SU-DHL-6 (cell line): Measurements from ENCODE around the gene EDRF1.

Experiments used
- H2AFZ ChIP-seq: fragments of 200-600 bp; sonication (generic); 2 replicates; pipeline ENCODE4 v1.6.1; 2014; ENCODE audit warnings: low read depth, mild to moderate bottlenecking, moderate library complexity, mixed read lengths, antibody characterized with exemption, low read length; ENCODE audit not compliant: severe bottlenecking
- H3F3A ChIP-seq: fragments of 200-600 bp; shearing (Covaris generic); 2 replicates; pipeline ENCODE4 v1.6.0; 2016; ENCODE audit warnings: antibody characterized with exemption, mild to moderate bottlenecking; ENCODE audit not compliant: insufficient read depth
- H3K27ac ChIP-seq: fragments of 200-600 bp; sonication (generic); 2 replicates; pipeline ENCODE4 v1.5.1; 2016; ENCODE audit warnings: low read depth, mild to moderate bottlenecking, low read length, moderate library complexity, mixed read lengths
- H3K27me3 ChIP-seq: fragments of 200-600 bp; sonication (generic), shearing (Covaris generic); 2 replicates; pipeline ENCODE4 v1.6.0; 2014; ENCODE audit warnings: mild to moderate bottlenecking, low read length
- H3K36me3 ChIP-seq: fragments of 200-600 bp; sonication (generic); 2 replicates; pipeline ENCODE4 v1.6.1; 2014; ENCODE audit warnings: mild to moderate bottlenecking, low read length, mixed read lengths
- H3K4me2 ChIP-seq: fragments of 300-600, 200-600 bp; shearing (Covaris generic), sonication (generic); 2 replicates; pipeline ENCODE4 v1.6.0; 2014; ENCODE audit warnings: low read length, low read depth, mild to moderate bottlenecking; ENCODE audit not compliant: poor library complexity, severe bottlenecking
- H3K4me3 ChIP-seq: fragments of 200-600 bp; sonication (generic); 2 replicates; pipeline ENCODE4 v1.5.1; 2014; ENCODE audit warnings: antibody characterized with exemption, low read length, mild to moderate bottlenecking, mixed read lengths; ENCODE audit not compliant: insufficient read depth, poor library complexity, severe bottlenecking
- H3K79me2 ChIP-seq: fragments of 200-600 bp; sonication (generic); 2 replicates; pipeline ENCODE4 v1.6.1; 2014; ENCODE audit warnings: mild to moderate bottlenecking, low read length, moderate library complexity; ENCODE audit not compliant: insufficient read depth
- H3K9ac ChIP-seq: fragments of 200-600 bp; sonication (generic); 2 replicates; pipeline ENCODE4 v1.7.0; 2014; ENCODE audit warnings: mild to moderate bottlenecking, low read length
- H3K9me2 ChIP-seq: fragments of 200-600 bp; sonication (generic); replicated peaks from 2 replicates; pipeline ENCODE4 v1.6.1; 2014; ENCODE audit warnings: low read length; ENCODE audit not compliant: insufficient read depth
- H3K9me3 ChIP-seq: fragments of 200-600 bp; sonication (generic); 2 replicates; pipeline ENCODE4 v1.6.1; 2014; ENCODE audit warnings: low read length, mixed read lengths; ENCODE audit not compliant: insufficient read depth
- H4K20me1 ChIP-seq: fragments of 200-600 bp; sonication (generic); 2 replicates; pipeline ENCODE4 v1.6.1; 2014; ENCODE audit warnings: low read depth, mild to moderate bottlenecking, antibody characterized with exemption, low read length, moderate library complexity, mixed read lengths
- CTCF ChIP-seq: fragments of 200-600 bp; sonication (generic); IDR thresholded peaks from one replicate; pipeline ENCODE4 v1.5.1; 2017; ENCODE audit warnings: antibody characterized with exemption, mild to moderate bottlenecking, low read length, moderate library complexity; ENCODE audit not compliant: insufficient read depth, poor library complexity, severe bottlenecking
- EZH2phosphoT487 ChIP-seq: fragments of 200-600 bp; sonication (generic), shearing (Covaris generic); conservative IDR thresholded peaks from 2 replicates; pipeline ENCODE4 v1.6.1; 2018; ENCODE audit warnings: mild to moderate bottlenecking, antibody characterized with exemption, low read length, moderate library complexity, mixed read lengths

EDRF1 gene

GRCh38 chr10:125700355-125700911 lies 19.1 kb upstream of the EDRF1 start:
- H2AFZ ChIP-seq: no peak overlapping the region
- TF ChIP-seq CTCF: no peak
- no peak for TF ChIP-seq EZH2phosphoT487
- no peak overlapping the region for H3K4me3 ChIP-seq
- no peaks in the 10 kb centered on the region for H3K9me2 ChIP-seq
- no peaks in the 10 kb centered on the region for H3F3A ChIP-seq
- no peak overlapping the region for H3K4me2 ChIP-seq
- no peaks in the 10 kb centered on the region for H3K27me3 ChIP-seq
- H4K20me1 ChIP-seq: no peaks in the 10 kb centered on the region
- H3K9me3 ChIP-seq: no peaks in the 10 kb centered on the region
- H3K27ac ChIP-seq: no peak overlapping the region
- H3K79me2 ChIP-seq: no peaks in the 10 kb centered on the region
- H3K36me3 ChIP-seq: no peaks in the 10 kb centered on the region
- no peak overlapping the region for H3K9ac ChIP-seq

- Histone ChIP-seq H3F3A (no peaks in the 10 kb centered on the region), H4K20me1 (no peaks in the 10 kb centered on the region), H3K27ac (no peak overlapping the region), H3K79me2 (no peaks in the 10 kb centered on the region), H3K4me3 (no peak overlapping the region), H3K9me2 (no peaks in the 10 kb centered on the region), H3K36me3 (no peaks in the 10 kb centered on the region), H3K9me3 (no peaks in the 10 kb centered on the region), H3K4me2 (no peak overlapping the region), H3K27me3 (no peaks in the 10 kb centered on the region), H3K9ac (no peak overlapping the region), H2AFZ (no peak overlapping the region)
- no peak for TF ChIP-seq EZH2phosphoT487
- no peak for TF ChIP-seq CTCF
Measured at GRCh38 chr10:125707541-125708468, 11.7 kb upstream of the EDRF1 start.

- Histone ChIP-seq H3K4me2 (no peak overlapping the region), H3K27me3 (no peaks in the 10 kb centered on the region), H4K20me1 (no peaks in the 10 kb centered on the region), H3K79me2 (no peaks in the 10 kb centered on the region), H3K4me3 (no peak overlapping the region), H3F3A (no peaks in the 10 kb centered on the region), H3K36me3 (no peaks in the 10 kb centered on the region), H3K9me2 (no peaks in the 10 kb centered on the region), H3K9ac (no peak overlapping the region), H3K27ac (no peak overlapping the region), H2AFZ (no peak overlapping the region), H3K9me3 (no peaks in the 10 kb centered on the region)
- TF ChIP-seq CTCF: no peak
- no peak for TF ChIP-seq EZH2phosphoT487
Measured at GRCh38 chr10:125708971-125709503, 10.5 kb upstream of the EDRF1 start.
